DMS53 (cell line): Measurements from ENCODE around the gene SLC16A13.
A peak's percentile ranks its signal among the peaks of the same experiment; 100 is the strongest.
"Not testable (repeated sequence)": the region's sequence is repeated elsewhere in the genome, so short reads cannot be mapped to it uniquely, and the experiment has no call there.

Experiments used
- DNase-seq: peaks from one replicate; lab custom pipeline; 2025; lab: John Stamatoyannopoulos, UW

Gene SLC16A13

DNA sequence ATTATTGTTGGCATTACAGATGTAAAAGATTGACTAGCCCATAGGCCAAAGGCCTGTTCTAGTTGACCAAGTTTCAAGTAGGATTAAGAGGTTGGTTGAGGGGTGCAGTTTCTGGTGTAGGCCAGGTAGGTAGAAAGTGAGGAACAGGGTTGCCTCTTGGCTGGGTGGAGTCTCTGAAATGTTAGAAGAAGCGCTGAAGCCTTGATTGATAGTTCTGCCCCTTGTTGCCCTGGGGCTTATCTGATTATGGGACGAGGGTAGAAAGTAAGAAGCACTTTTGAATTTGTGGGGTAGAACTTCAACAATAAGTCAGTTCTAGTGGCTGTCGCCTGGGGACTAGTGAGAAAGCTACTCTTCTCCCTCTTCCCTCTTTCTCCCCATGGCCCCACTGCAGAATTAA, 6.7 kb upstream of the SLC16A13 start:
- DNase-seq, result no peak

DNA sequence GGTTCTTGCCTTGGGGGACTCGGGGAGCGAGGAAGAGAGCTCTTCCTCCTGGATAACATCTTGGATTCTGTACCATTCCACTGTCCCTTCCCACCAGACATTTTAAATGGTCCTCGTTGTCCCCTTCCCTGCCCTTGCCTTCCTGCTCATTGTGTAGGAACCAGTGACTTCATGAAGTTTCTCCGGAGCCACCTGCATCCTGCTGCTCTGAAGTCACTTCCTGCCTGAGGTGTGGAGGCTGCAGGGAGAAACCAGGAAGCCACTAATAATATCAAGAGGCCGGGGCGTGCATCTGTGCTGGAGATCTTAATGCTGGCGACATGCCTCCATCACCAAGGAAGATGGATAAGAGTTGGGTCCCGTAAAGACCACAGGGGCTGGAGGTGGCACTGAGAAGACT, 6.2 kb upstream of the SLC16A13 start:
- peak; percentile 70 for DNase-seq

GRCh38 chr17:7034955-7035590, 742 bp upstream of the SLC16A13 start:
- no peak for DNase-seq

DNA sequence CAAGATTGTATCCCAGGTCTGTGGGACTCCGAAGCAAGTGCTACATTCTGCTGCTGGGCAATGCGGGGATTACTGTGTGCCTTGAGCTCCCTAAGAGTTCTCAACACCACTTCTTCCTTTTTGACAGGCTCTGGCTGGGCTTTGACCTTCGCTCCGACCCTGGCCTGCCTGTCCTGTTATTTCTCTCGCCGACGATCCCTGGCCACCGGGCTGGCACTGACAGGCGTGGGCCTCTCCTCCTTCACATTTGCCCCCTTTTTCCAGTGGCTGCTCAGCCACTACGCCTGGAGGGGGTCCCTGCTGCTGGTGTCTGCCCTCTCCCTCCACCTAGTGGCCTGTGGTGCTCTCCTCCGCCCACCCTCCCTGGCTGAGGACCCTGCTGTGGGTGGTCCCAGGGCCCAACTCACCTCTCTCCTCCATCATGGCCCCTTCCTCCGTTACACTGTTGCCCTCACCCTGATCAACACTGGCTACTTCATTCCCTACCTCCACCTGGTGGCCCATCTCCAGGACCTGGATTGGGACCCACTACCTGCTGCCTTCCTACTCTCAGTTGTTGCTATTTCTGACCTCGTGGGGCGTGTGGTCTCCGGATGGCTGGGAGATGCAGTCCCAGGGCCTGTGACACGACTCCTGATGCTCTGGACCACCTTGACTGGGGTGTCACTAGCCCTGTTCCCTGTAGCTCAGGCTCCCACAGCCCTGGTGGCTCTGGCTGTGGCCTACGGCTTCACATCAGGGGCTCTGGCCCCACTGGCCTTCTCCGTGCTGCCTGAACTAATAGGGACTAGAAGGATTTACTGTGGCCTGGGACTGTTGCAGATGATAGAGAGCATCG, 2.4 kb downstream of the SLC16A13 start:
- no peak for DNase-seq

DNA sequence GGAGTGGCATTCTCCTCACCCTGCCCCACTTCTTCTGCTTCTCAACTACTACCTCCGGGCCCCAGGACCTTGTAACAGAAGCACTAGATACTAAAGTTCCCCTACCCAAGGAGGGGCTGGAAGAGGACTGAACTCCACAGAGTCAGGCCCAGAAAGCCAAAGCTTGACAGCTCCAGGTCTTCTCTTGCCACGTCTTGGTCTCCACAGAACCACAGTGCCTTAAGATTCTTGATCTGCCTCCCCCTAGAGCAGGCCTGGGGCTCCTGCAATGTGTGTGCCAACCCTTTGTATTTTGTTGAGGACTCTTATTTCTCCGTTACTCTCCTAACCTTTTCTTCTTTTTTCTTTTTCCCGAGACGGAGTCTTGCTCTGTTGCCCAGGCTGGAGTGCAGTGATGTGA, 4.0 kb downstream of the SLC16A13 start:
- DNase-seq, result no peak

GRCh38 chr17:7041607-7042500, 6.0 kb downstream of the SLC16A13 start:
- DNase-seq, result no peak

DNA sequence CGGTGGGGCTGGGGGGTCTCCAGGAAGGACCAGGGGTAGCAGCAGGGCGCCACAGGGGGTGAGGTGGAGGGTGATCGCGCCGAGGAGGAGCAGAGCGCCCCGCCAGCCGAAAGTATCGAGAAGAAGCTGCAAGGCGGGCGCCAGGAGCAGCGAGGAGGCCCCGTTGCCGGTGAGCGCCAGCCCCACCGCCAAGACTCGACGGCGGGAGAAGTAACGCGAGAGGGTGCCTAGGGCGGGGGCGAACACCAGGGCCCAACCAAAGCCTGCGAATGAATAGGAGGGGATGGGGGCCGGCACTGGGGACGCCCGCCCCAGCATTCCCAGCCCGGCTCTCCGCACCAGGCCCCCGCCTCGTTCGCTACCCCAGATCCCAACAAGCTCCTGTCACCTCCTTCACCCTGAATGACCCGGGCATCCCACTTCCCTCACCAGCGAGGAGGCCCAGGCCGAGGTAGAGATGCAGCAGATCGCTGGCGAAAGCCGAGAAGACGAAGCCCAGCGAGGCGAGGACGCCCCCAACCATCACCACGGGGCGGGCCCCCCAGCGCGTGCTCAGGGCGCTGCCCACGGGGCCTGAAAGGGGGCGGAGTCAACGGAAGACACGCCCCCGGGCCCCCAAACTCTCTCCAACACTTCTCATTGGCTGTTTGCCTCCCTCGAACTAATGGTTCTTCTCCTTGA, 6.8 kb downstream of the SLC16A13 start:
- peak; percentile 47 for DNase-seq

DNA sequence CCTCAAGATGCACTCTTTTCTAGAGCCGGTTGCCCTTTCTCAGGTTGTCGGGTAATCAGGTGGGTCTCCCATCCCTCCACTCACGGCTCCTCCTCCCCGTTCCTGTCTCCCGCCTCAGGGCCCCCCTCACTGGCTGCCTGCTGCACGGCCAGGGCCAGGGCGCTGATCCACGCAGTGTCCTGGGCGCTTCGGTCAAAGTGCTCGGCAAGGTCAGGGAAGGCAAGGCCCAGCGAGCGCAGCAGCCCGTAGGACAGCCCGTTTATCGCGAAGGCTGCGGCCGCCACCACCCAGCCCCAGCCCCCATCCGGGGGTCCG, 7.3 kb downstream of the SLC16A13 start:
- DNase-seq, result peak; percentile 77

DNA sequence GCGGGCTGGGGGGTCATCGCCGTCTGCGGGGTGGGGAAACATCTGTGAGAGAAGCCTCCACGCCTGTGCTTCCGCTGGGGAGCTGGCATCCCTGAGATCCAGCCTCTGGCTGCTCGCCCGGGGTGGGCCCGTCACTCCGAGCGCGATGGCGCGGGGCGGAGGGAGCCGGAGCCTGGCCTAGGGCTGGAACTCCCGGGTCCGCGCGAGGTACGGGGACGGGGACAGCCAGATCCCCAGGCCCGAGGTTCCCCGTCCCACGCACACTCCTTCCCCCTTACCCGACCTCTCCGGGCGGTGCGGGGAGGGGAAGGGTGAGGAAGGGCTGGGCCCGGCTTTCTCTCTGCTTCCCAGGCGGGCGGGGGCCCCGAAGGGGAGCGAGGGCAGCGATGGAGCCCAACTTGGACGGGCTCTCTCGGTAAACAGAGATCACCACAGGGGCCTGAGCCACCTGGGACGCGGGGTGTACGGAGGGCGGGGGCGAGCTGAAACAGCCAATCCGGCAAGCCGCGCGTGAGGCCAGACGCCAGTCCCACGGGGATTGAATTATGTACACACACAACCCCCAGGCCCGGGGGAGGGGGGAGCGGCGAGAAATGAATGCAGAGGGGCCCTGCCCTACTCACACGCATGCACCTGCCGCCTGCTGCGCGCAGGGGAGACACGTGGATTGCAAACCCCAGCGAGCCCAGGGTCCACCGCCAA, 7.8 kb downstream of the SLC16A13 start, which contains the start of gene SLC16A11:
Gene SLC16A11, minus strand, starts transcription at position 596 of the 702 bp plus-strand sequence. Its CDS starts 579 bp downstream, at position 17.
- DNase-seq, result peak; percentile 84

GRCh38 chr17:7045492-7046126, 9.8 kb downstream of the SLC16A13 start:
- DNase-seq, result peak; percentile 90

- peak; percentile 96 for DNase-seq
These were observed 10.4 kb downstream of the SLC16A13 start for GRCh38 chr17:7046127-7046724.

- peak; percentile 77 for DNase-seq
These were observed 11.0 kb downstream of the SLC16A13 start for GRCh38 chr17:7046725-7047397.

- no peak for DNase-seq
These were observed 11.8 kb downstream of the SLC16A13 start for GRCh38 chr17:7047566-7047965.

DNA sequence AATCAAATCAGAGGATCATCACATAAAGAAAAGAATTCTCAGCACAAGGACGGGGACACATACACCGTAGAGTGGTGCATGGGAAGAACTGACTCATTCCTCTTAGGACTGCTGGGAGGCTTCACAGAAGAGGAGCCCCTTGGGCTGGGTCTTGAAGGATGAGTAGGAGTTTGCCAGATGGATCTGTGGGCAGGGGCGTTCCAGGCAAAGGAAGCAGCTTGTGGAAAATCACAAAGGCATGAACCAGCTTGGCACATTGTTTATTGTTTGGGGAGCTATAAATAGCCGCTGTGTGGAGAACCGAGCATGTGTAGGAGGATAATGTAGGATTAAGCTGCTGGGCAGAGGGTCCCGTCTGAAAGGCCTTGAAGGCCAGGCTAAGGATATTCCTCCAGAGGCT, 13.2 kb downstream of the SLC16A13 start:
- DNase-seq, result no peak

DNA sequence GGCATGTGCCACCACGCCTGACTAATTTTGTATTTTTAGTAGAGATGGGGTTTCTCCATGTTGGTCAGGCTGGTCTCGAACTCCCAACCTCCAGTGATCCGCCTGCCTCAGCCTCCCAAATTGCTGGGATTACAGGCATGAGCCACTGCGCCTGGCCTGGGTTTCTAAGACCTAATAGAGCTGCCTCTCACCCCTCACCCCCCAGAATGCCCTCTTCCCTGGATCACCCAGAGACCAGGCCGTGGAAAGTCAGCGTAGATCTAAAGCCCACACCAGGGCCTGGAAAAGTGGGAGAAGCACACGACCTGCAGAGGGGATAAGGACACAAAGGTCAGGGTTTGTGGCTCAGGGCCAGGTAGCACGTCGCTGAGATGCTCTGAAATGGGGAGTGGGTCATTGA, 14.8 kb downstream of the SLC16A13 start:
- DNase-seq, result not testable (repeated sequence)

DNA sequence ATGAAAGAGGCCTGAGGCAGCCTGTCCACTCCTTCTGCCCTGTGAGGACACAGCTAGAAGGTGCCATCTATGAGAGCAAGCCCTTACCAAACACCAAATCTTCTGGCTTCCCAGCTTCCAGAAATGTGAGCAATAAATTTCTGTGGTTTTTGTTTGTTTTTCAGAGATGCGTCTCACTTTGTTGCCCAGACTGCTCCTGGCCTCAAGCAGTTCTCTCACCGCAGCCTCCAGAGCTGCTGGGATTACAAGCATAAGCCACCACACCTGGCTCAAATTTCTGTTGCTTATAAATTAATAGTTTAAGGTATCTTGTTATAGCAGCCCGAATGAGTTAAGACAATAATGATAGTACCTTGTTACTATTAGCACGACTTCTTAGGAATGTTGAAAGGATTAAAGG, 20.6 kb downstream of the SLC16A13 start:
- no peak for DNase-seq

DNA sequence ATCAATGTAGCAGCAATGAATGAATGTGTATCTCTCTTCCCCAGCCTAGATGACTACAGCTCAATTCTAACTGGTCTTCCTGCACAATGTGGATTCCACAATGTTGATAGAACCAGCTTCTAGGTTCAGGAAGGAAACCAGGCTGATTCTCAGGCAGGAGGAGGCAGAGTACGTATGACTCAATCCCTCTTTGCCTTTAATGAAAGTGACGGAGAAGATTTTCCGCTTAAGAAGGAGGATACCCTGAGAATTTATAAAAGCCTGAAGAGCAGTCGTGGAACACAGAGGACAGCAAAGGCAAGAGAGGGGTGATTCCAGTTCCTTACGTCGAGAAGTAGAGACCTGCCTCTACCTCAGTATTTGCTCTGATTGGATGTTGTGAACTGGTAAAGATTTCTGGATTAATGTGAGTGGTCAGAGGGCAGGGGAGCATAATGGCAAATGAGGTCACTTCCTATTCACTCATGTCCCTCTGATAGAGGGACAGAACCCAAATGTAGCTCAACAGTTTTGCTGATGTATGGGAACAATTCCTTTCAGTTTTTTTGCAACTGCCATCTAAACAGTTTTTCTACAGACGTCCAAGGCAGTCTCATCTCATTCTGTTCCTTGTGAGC, 23.1 kb downstream of the SLC16A13 start:
- no peak for DNase-seq

- DNase-seq, result peak; percentile 80
These were observed 24.5 kb downstream of the SLC16A13 start for GRCh38 chr17:7060165-7060891.
